RKO (cell line): ENCODE measurements around the gene GRWD1.

Source experiments
- DNase-seq: peaks from one replicate; pipeline ENCODE4 v3.0.0-alpha.2; 2016; ENCODE audit warnings: low spot score

Gene GRWD1

DNA sequence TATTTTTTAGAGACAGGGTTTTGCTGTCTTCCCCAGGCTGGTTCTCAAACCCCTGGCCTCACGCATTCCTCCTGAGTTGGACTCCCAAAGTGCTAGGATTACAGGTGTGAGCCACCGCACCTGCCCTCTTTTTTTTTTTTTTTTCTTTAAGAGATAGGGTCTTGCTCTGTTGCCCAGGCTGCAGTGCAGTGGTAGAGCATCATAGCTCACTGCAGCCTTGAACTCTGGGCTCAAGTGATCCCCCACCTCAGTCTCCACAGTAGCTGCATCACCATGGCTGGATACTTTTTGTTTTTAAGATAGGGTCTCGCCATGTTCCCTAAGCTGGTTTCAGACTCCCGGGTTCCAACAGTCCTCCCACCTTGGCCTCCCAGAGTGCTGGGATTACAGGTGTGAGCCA lies 11.1 kb downstream of the GRWD1 start:
- no peak for DNase-seq

DNA sequence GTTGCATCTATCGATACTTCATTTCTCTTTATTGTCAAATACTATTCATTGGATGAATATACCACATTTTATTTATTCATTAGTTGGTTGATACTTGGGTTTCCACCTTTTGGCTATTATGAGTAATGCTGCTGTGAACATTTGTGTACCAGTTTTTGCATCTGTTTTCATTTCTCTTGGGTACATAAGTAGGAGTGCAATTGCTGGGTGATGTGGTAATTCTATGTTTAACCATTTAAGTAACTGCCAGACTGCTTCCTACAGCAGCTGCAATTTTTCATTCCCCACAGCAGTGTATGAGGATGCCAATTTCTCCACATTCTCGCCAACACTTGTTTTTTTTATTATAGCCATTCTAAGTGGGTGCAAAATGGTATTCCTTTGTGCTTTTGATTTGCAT lies 12.2 kb downstream of the GRWD1 start:
- DNase-seq = no peak

GRCh38 chr19:48461651-48461981 lies 15.8 kb downstream of the GRWD1 start:
- DNase-seq = no peak

- no peak for DNase-seq
These were observed 16.3 kb downstream of the GRWD1 start for GRCh38 chr19:48461982-48462655.

GRCh38 chr19:48465215-48465614 lies 19.4 kb downstream of the GRWD1 start:
- no peak for DNase-seq

DNA sequence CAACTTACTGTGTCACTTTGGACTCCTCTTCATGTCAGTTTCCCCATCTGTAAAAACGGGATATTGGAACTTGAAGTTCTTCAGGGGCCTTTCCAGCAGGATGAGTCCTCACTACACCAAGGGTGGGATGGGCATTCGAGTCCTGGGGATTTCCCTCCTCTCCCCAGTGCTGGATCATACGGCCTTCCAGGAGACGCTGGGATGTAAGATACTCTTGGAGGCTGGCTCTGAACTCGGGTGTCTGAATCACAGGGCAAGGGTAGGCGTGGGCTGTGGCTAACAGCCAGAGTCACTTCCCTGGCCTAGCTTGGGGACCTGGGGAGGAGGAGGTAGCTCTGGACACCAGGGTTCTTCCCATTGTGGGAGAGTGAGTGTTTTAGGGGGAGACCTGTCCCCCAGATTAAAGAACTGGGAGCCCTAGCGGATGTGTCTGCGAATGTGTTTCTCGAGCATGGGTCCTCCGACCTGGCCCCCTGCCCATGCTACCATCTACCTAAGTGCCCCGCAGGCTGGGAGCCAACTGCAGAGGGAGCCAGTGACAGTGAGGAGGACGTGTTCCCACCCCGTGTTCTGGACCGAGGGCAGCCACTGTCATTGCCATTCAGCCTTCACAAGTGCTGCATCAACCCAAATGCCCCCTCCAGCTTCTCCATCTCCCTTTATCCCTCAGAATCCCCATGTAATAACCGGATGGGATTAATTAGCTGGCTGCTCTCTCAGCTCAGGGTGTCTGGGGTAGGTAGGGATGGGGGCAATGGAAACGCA lies 21.0 kb downstream of the GRWD1 start:
- peak; percentile 46 for DNase-seq

GRCh38 chr19:48468772-48469288 lies 23.0 kb downstream of the GRWD1 start:
- DNase-seq = peak; percentile 100

DNA sequence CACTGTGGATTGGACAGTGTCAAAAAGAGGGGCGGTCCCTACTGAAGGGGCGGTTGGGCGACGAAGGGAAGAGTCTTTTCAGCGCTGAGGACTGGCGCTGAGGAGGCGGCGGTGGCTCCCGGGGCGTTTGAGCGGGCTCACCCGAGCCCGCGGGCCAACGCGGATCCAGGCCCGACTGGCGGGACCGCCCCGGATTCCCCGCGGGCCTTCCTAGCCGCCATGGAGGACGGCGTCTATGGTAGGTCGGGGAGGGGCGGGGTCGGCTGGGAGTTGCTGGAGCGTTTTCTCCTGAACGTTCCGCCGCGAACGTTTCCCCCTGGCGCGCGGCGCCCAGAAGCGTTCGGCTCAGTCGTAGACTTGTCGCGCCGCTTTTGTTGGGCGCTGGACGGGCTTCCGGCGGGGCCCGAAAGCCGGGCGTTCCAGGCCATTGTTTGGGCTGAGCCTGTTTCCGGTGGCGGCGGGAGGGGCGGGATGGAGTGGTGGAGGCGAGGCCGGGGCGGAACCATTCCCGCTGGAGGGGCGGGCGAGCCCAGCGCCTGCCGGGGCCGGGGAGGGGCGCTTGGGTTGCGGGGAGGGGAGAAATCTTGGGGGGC lies 23.6 kb downstream of the GRWD1 start, which contains the start of gene CYTH2:
Gene CYTH2, plus strand, starts transcription at position 81 of the 593 bp plus-strand sequence. Its CDS starts 139 bp downstream, at position 220.
- peak; percentile 76 for DNase-seq

DNA sequence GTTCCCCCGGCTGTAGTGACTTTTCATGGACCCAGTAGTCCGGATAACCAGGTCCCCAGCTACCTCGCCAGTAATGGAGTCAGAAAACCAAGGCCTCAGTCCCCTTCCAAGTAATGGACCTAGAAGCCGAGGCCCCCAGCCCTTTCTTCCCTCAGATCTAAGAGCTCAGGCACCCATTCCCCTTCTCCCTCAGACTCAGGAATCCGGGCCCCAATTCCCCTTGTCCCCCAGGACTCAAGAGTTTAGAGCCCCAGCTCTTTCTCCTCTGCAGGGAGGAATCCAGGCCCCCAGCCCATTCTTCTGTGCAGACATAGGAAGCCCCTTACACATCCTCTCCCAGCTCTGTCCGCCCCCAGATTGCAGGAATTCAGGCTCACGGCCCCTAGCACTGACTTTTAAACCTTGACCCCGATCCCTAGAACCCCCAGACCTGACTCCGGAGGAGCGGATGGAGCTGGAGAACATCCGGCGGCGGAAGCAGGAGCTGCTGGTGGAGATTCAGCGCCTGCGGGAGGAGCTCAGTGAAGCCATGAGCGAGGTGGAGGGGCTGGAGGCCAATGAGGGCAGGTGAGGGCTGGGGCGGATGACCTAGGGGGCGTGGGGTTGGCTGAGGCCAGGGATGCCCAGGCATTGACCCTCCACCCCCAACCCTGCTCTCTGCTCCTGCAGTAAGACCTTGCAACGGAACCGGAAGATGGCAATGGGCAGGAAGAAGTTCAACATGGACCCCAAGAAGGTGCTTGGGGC lies 24.3 kb downstream of the GRWD1 start:
- no peak for DNase-seq

DNA sequence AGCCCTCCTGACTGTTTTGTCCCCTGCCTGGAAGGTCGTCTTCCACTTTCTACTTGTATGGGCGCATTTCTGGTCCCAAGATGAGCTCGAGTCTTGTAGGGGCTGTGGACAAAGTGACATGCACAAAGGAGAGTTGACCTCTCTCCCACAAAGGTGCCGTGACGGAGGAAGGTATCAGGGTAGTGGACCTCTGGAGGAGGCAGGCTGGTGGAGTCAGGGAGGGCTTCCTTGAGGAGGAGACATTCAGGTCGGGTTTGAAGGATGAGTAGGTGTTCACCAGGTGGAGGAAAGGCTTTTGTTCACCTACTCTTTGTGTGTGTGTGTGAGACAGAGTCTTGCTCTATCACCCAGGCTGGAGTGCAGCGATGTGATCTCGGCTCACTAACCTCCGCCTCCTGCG lies 25.1 kb downstream of the GRWD1 start:
- DNase-seq = no peak

DNA sequence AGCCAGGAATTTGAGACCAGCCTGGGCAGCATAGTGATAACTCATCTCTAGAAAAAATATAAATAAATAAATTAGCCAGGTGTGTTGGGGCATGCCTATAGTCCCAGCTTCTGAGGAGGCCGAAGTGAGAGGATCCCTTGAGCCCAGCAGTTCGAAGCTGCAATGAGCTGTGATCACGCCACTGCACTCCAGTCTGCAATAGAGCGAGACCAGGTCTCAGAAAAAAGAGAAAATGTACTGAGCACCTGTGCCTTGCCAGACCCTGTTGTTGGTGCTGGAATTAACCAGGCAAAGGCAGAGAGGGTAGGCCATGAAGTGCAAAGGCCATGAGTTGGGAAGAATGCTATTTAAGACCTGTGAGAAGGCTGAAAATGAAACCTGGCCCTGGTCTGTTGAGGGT lies 26.1 kb downstream of the GRWD1 start:
- DNase-seq = no peak

GRCh38 chr19:48473161-48473966 lies 27.6 kb downstream of the GRWD1 start:
- no peak for DNase-seq

GRCh38 chr19:48474084-48474592 lies 28.4 kb downstream of the GRWD1 start:
- no peak for DNase-seq

DNA sequence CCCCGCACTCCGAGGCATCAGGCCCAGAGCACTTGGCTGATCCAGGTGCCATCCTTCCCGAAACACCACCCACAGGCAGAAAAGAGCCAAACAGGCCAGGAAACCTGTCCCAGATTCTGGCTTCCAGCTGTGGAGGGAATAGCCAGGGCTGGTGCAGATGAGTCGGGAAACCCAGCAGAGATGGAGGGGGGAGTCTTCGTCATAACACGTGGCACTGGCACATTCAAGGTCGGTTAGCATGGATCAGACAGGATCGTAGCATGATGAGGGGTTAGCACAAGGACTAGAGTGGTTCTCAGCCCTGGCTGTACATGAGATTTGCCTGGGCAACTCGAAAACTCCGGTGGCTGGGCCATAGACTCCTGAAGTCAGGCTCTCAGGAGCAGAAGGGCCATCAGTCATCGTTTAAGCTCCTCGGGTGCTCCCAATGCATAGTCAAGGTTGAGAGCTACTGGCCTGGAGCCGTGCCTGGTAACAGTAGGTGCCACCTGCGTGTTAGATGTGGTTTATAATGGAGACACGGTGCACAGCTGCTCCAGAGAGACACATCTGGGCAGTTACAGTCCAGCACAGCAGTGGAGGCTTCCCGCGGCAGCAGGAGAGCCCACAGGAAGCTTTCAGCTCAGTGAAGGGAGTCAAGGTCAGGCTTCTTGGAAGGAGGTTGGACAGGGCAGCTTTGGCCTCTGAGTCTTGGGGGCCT lies 29.7 kb downstream of the GRWD1 start:
- DNase-seq = no peak

GRCh38 chr19:48476176-48476575 lies 30.4 kb downstream of the GRWD1 start:
- DNase-seq = no peak

DNA sequence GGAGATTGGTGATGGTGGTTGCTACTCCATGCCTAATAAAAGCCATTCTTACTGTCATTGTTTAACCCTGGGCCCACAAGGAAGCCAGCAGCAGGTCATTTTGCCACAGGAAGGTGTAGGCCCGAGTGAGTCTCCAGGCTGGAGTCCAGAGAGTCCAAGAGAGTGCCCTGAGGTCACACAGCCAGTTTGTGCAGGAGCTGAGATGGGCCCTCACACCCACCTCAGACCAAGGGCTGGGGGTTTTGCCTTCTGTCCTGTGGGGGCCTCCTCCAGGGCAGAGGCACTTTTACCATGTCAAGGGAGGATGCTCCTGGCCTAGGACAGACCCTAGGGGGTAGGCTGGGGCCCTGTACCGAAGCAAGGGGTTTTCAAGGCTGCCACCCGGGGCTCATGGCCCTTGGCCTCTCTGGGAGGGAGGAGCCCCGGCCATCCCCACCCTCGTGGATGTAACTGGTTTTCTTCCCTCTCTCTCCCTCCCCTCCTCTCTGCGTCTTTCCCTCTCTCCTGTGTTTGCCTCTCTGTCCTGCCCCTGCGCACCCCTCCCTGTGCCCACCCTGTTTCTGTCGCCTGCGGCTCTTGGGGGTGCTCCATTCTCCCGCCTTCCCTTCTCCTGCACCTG lies 31.4 kb downstream of the GRWD1 start:
- no peak for DNase-seq

GRCh38 chr19:48477698-48478338 lies 32.0 kb downstream of the GRWD1 start:
- no peak for DNase-seq

DNA sequence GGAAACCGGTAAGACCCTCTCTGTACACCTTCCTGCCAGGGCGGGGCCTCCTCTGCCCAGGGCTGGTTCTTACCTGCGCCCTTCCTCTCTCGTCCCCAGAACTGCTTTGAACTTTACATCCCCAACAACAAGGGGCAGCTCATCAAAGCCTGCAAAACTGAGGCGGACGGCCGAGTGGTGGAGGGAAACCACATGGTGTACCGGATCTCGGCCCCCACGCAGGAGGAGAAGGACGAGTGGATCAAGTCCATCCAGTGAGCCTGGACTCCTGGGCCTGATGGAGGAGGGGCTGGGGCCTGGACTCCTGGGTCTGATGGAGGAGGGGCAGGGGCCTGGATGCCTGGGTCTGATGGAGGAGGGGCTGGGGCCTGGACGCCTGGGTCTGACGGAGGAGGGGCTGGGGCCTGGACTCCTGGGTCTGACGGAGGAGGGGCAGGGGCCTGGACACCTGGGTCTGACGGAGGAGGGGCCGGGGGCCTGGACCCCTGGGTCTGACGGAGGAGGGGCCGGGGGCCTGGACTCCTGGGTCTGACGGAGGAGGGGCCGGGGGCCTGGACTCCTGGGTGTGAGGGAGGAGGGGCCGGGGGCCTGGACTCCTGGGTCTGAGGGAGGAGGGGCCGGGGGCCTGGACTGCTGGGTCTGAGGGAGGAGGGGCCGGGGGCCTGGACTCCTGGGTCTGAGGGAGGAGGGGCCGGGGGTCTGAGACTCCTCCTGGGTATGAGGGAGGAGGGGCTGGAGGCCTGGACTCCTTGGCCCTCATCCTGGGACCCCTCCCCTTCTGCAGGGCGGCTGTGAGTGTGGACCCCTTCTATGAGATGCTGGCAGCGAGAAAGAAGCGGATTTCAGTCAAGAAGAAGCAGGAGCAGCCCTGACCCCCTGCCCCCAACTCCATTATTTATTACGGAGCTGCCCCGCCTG lies 32.8 kb downstream of the GRWD1 start:
- no peak for DNase-seq

- no peak for DNase-seq
These were observed 33.9 kb downstream of the GRWD1 start for GRCh38 chr19:48479686-48480085.
